Stimulated activated CD4-positive, alpha-beta T cell treated with anti-CD3 and anti-CD28 coated beads, TNF-alpha, amount 100 ng/mL, for 48 hours (primary cell): ENCODE data around the gene COL21A1.

Experiments
- DNase-seq, 3 donors: peaks; one replicate each; pipeline ENCODE4 v3.0.0-alpha.2; 2020; ENCODE audit warnings: low read depth in 3 of 3

The COL21A1 gene

DNA sequence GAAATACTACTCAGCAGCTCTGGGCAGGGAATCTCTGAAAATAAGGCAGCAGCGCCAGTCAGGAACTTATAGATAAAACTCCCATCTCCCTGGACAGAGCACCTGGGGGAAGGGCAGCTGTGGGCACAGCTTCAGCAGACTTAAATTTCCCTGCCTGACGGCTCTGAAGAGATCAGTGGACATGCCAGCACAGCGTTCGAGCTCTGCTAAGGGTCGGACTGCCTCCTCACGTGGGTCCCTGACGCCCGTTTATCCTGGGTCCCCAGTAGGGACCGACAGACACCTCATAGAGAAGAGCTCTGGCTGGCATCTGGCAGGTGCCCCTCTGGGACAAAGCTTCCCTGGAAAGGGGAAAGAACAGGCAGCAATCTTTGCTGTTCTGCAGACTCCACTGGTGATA is 59.0 kb downstream of the COL21A1 start:
- DNase-seq = no peak

DNA sequence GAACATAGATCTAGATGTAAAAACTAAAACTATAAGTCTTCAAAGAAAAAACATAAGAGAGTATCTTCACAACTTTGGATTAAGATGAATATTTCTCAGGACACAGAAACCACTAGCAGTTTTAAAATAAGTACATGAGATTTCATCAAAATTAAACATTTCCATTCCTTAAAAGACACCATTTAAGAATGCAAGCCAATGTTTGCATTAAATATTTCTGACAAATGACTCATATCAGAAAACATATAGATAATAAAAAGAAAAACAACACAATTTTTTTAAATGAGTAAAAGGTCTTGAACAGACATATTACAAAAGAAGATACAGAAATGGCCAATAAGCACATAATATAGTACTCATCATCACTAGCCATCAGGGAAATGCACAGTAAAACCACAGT is 59.7 kb downstream of the COL21A1 start:
- DNase-seq = no peak

DNA sequence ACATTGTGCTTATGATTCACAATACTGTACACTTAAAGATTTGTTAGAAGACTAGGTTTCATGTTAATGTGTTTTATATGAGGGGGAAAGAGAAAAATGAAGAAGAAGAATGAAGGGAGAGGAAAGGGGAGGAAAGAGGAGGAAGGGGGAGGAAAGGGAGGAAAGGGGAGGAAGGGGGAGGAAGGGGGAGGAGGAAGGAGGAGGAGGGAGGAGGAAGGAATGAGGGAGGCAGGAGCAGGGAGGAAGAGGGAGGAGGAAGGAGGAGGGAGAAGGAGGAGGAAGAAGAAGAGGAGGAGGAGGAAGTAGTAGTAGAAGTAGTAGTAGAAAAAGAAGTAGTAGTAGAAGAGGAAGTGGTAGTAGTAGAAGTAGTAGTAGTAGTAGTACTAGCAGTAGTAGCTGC is 70.6 kb downstream of the COL21A1 start:
- DNase-seq = no peak

DNA sequence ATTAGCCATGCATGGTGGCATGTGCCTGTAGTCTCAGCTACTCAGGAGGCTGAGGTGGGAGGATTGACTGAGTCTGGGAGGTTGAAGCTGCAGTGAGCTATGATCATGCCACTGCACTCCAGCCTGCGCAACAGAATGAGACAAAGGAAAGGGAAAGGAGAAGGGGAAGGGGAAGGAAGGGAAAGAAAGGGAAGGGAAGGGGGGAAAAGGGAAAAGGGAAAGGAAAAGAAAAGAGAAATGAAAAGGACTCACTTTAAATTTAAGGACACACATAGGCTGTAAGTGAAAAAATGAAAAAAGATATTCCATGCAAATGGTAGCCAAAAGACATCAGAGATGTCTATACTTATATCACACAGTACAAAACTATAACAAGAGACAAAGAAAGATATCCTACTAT is 74.2 kb downstream of the COL21A1 start:
- no peak for DNase-seq

DNA sequence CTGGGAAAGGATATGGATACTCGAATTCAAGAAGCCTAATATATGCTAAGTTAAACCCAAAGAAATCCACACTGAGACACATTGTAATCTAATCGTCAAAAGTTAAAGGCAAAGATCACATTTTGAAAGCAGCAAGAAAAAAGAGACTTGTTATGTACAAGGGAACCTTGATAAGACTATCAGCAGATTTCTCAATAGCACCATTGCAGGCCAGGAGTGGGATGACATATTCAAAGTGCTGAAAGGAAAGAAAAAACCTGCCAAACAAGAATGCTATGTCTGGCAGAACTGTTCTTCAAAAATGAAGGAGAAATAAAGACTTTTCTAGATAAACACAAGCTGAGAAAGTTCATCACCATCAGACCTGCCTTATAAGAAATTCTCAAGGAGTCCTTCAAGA is 75.2 kb downstream of the COL21A1 start:
- no peak for DNase-seq

DNA sequence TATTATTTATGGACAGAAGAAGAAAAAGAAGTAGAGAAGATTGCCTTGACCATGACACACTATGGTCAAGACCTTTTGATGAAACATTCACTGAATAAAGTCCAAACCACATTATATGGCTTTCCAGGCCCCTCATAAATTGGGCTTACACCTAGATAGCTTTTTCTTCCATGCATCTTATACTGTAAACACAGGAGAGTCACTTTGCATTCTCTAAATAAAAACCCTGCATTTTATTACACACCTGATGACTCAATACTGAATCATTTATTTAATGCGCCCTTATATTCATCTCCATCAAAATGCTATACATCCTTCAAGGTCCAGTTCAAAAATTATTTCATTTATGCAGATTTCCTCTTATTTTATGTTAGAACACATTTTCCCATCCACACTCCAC is 78.0 kb downstream of the COL21A1 start:
- DNase-seq = no peak

DNA sequence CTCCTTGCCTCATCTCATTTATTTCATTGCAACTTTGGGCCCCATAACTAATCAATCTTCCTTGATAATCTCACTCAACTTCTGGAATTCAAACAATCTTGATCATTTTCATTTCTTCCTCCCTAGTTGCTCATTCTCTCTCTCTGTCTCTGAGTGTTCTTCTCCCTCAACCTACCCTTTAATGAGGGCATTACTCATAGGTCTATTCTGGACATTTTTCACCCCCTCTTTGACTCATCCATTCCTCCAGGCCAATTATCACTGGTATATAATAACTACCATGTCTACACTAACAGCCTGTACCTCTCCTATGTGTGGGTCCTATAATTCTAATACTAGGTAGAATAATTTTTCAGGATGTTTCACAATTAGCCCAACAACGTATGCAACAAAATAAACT is 78.8 kb downstream of the COL21A1 start:
- no peak for DNase-seq

DNA sequence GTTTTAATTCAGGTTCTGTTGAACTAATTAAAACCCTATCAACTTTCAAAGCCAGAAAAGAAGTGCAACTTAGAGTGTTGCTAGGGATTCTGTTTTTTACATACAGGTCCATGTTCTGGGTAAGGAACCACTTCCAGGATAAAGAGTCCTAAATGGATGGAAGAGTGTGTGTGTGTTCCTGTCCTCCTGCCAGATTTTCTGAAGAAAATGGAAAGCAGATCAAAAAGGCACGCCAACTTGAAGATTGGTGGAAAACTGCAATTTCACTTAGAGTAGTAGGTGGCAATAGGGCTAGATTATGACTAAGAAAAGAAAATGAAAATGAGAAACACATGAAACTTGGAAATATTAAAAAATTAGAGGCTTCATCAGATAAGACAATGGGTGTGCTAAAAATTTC is 85.3 kb downstream of the COL21A1 start:
- DNase-seq = no peak

DNA sequence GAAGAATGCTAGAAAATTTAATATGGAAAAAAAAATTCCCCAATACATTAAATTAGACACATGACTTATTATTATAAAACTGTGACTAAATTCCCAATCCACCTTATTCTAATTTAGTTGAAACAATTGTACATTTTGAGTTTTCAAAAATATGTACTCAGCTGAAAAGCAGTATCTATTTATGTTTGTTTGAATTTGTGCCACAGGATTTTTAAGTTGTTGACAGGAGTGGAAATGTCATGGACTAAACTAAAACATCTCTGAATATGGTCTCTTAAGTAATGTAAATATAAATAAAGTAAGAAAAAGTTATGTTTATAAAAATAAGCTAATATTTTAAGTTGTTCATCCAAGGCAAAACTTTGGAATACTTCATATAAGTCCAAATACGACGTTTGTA is 86.9 kb downstream of the COL21A1 start:
- no peak for DNase-seq

DNA sequence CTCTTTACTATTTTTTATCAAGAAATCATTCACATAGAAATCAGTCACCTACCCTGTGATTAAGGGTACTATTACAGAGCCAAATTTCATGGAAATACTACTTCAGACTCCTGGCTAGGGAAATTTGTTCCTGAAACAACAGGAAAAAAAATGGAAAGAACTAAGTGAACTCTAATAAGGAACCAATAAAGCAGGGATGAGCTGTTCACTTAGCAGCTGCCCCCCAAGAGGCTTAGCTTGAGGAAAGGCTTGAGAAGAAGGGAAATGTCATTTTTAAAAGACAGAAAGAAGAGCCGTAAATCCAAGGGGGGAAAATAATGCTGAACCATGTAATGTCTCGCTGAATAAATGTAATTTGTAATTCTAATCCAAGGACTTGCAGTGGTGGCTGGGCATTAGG is 88.8 kb downstream of the COL21A1 start:
- no peak for DNase-seq

DNA sequence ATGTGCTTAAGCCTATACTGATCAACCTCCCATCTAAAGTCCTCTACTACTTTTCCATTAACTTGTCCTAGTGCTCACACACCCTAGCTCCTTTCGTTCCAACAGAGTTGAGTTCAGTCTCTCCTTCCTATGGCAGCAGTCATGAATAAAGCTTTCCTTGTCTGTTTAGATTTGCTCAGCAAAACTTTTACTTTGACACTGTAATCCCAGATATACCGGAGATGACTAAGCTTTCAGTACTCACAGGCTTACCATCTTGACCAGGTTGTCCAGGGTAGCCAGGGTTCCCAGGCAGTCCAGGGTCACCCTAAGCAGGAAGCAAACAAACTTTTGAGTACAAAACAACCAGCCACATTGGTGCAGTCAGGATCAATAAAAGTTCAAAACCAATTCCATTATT is 90.7 kb downstream of the COL21A1 start:
- no peak for DNase-seq

DNA sequence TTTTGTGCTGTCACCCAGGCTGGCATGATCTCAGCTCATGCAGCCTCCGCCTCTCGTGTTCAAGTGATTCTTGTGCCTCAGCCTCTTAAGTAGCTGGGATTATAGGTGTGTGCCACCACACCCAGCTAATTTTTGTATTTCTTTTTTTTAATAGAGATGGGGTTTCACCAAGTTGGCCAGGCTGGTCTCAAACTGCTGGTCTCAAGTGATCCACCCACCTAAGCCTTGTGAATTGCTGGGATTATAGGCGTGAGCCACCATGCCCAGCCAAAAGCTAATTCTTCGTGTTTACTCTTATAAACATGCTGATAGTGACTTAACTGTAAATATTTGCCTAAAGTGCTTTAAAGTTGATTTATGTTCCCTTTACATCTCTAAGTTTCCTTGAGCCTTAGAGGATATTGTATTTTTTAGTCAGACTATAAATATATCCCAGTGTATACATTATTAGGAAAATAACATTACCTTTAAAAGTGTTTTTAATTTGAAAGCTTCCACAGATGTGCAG is 91.7 kb downstream of the COL21A1 start:
- no peak for DNase-seq

DNA sequence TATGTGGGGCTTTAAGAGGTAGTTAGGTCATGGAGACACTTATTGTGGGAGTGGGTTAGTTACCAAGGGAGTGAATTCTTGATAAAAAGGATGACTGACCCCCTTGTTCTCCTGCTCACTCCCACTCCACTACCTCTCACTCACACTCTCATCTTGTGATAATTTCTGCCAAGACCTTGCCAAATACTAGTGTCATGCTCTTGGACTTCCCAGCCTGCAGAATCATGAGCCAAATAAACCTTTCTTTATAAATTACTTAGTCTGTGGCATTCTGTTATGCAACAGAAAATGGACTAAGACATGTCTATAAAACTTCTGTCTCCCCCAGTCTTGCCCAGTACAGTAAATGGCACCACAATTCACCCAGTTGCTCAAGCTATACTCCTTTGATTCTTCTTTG is 93.3 kb downstream of the COL21A1 start:
- DNase-seq = no peak

DNA sequence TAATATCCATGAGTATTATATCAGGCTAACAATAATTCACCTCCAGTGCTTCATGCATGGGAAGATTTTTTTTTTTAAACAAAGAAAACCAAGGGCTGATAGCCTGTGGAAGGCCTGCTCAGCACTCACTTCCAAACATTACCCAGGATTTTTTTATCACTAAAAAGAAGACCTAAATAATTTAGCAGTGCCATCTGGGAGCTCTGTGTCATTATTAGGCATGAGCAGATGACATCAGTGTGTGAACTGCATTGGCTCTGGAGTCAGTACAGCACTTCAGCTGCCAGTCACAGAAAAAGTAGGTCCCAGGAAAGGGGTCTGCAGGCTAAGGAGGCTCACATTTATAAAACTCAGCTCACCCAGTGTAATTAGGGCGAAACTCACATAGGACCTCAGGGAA is 94.8 kb downstream of the COL21A1 start:
- no peak for DNase-seq

DNA sequence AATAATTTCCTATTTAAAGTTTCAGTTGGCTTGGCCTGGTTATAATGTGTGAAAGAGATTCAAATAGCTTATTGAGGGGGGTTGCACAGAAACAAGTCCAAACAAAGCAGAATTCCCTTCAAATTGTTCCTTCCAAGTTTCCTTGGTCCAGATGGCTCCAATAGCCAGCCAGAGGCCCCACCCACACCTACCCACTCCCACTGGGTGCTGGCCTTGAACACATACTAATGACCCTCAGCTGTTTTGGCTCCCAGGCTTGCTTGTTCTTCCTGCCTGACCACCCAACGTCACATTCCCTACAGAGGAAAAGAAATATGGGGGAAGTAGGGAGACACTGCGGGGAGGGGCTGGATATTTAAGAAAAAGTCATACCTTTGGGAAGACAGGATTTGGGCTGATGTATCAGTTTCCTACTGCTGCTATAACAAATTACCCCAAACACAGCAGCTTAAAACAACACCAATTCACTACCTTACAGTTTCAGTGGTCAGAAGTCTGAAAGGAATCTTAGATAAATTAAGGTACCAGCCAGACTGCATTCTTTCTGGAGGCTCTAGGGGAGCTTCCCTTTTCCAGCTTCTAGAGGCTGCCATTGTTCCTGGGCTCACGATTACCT is 95.7 kb downstream of the COL21A1 start:
- DNase-seq = no peak

DNA sequence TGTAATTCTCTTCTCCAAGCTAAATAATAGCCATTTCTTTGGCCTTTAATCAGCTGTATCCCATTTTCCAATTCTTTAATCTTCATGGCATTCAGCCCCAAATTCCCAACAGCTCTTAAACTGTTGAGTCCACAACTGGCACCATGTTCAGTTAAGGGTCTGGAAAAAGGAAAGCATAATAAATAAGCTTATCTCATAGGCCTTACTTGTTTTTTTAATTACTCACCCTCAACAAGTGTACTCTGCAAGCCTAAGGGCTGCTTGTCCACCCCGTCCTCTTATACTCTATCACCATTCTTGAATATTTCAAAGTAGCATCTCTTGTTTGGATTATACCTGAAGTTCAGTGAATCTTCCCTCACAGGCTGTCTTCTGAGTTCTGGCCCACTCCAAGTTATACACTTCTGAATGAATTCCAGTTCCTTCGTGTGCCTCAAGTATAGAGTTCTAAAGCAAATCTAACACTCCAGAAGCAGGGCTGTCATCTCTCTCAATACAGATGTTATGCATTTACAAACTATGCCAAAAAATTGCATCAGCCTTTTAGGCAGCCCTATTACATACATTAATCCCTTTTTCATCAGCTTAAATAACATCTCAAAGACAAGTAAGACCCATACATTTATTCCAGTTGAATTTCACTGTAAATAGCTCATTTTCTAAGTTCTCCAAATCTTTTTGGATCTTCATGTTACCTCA is 98.7 kb downstream of the COL21A1 start:
- no peak for DNase-seq

DNA sequence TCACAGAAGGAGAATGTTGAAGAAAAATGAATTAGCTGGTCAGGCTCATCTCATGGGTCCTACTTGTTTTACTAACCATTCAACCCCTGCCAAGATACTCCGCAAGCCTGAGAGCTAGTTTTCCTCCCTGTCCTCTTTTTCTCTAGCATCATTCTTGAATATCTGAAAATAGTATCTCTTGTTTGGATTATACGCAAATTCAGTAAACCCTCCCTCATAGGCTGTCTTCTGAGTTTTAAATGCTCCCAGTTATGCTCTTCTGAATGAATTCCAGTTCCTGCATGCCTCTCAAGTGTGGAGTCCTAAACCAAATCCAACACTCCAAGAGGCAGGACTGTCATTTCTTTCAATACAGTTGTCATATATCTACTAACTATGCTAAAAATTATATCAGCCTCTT is 99.6 kb downstream of the COL21A1 start:
- DNase-seq = no peak

DNA sequence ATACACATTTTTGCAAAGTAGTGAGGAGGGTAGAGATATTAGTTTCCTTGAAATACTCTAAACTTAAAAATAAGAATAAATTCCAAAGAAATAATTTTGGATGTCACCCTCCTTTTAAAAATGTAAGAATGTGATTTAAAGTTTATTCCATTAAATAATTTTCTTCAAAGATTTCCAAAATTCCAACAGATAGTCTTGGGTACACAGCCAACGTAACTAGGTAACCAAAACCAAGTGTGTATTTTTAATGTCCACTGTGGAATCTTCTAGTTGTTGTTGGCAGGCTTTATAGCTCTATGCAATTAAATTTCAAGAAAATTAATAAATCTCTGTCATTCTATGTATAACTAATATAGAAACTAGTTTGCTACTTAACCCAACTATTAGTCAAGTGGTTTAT is 101.3 kb downstream of the COL21A1 start:
- no peak for DNase-seq

DNA sequence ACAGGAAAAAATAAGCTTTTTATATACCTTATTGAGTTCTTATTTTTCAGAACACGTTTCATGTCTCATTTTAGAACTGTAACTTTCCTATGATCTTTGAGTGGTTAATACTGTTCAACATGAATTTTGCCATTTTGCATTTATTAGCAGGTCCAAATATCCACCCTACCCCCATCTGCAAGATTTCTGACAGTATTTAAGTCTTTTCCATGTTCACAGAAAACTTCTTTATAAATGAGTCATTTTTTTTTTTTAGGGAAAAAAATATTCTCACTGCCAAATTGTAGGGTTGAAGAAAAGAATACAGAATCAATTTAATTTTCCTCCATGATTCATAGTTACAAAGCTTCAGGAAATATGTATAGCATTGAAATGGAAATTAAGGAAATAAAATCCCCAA is 101.8 kb downstream of the COL21A1 start:
- DNase-seq = no peak

DNA sequence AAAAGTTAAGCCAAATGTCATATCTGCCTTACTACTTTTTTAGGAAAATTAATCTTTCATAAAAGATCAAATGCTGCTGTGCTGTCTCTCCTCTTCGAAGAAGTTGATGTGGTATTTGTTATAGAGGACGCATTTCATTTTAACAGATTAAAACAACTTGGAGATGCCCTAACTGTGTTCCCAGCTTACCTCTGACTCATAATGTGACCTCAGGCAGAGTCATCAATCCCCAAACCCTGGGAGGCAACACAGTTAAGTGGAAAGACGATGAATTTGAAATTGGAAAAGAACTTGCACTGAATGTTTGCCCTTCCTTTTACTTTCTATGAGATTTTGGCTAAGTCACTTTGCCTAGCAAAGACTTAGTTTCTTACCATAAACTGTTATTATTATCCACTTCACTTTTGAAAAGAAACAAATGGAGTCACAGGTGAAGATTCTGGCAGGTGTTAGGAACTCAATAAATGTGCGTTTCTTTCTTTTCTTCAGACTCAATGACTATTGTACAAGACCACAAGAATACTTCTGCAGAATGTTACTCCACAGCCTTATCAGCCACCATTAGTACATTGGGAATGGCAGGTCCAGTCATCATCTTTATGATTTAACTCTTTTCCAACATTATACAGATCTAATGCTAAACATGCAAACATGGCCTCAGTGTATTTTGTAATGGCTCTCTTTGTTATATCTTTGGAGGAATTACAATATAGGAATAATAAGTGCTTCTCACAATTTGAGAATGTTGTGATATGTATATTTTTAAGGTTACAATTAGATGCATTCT is 102.6 kb downstream of the COL21A1 start:
- no peak for DNase-seq

DNA sequence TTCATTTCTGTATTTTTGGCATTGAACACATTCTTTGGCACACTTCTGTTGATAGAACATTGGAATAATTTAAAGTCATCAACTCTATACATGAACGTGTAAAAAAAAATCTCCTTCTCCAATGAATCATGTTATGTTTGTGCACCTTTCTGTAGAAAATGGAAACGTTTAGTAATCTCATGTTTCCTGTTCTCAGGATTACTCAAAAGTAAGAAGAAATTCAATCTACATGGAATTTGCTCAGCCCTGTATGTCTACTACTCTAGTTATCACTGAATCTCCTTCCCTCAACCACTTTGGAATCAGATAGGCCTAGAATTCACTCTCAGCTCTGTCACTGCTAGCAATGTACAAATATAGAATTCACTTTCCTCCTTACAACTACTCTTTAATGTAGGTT is 103.6 kb downstream of the COL21A1 start:
- no peak for DNase-seq

DNA sequence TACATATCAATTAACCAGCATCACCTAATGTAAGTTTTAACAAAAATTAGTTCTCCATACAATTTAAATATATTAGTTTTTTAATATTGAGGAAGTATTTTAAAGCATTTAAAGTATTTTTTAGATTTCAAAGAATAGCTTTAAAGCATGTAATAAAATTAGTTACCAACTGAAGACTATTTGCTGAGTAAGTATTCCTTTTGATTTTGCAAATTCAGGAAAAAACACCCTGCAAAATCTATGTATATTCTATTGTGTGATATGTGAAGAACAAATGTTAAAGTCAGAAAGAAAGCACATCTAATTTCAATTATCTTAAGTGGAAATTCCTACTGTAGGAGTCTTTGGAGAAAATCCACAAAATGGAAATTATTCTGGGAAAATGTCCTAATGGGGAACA is 107.3 kb downstream of the COL21A1 start:
- no peak for DNase-seq

DNA sequence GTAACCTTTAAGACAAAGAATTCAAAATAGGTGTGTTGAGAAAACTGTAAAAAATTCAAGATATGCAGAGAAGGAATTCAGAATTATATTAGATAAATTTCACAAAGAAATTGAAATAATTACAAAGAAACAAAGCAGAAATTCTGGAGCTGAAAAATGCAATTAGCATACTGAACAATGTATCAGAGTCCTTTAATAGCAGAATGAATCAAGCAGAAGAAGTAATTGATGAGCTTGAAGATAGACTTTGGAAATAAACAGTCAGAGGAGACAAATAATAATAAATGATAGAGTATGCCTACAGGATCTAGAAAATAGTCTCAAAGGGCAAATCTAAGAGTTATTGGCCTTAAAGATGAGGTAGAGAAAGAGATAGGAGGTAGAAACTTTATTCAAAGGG is 131.7 kb downstream of the COL21A1 start:
- DNase-seq = no peak
